GM21737 (cell line): ENCODE data around the gene CDCA7L.
A peak's percentile ranks its signal among the peaks of the same experiment; 100 is the strongest.
"Not testable (repeated sequence)": the region's sequence is repeated elsewhere in the genome, so short reads cannot be mapped to it uniquely, and the experiment has no call there.

Source experiments
- ATAC-seq: cut with Tn5 transposase; IDR thresholded peaks from one replicate; pipeline ENCODE4 v1.9.1; 2021; ENCODE audit warnings: mild to moderate bottlenecking, moderate library complexity; ENCODE audit not compliant: unreplicated experiment

The CDCA7L gene

GRCh38 chr7:21911341-21911875 is 34.3 kb downstream of the CDCA7L start:
- no peak for ATAC-seq

- no peak for ATAC-seq
Measured at GRCh38 chr7:21910253-21910652, 35.4 kb downstream of the CDCA7L start.

- no peak for ATAC-seq
Measured at GRCh38 chr7:21908746-21909145, 37.0 kb downstream of the CDCA7L start.

- ATAC-seq: no peak
Measured at GRCh38 chr7:21903020-21903786, 42.5 kb downstream of the CDCA7L start.

GRCh38 chr7:21902240-21902639 is 43.5 kb downstream of the CDCA7L start:
- ATAC-seq: no peak

GRCh38 chr7:21898265-21898930 is 47.3 kb downstream of the CDCA7L start:
- ATAC-seq: peak; percentile 90

- ATAC-seq: no peak
Measured at GRCh38 chr7:21893401-21893800, 52.3 kb downstream of the CDCA7L start.

- no peak for ATAC-seq
Measured at GRCh38 chr7:21891291-21891690, 54.4 kb downstream of the CDCA7L start.

GRCh38 chr7:21887779-21888178 is 57.9 kb downstream of the CDCA7L start:
- no peak for ATAC-seq

GRCh38 chr7:21887353-21887752 is 58.3 kb downstream of the CDCA7L start:
- ATAC-seq: no peak

GRCh38 chr7:21886396-21886795 is 59.3 kb downstream of the CDCA7L start:
- ATAC-seq: no peak

GRCh38 chr7:21884496-21884895 is 61.2 kb downstream of the CDCA7L start:
- ATAC-seq: no peak

- ATAC-seq: not testable (repeated sequence)
Measured at GRCh38 chr7:21883501-21883900, 62.2 kb downstream of the CDCA7L start.

GRCh38 chr7:21883069-21883468 is 62.6 kb downstream of the CDCA7L start:
- ATAC-seq: no peak

GRCh38 chr7:21869785-21870402 is 75.8 kb downstream of the CDCA7L start:
- no peak for ATAC-seq

GRCh38 chr7:21868576-21868850 is 77.2 kb downstream of the CDCA7L start:
- no peak for ATAC-seq

GRCh38 chr7:21867816-21868575 is 77.7 kb downstream of the CDCA7L start:
- ATAC-seq: no peak

GRCh38 chr7:21867226-21867625 is 78.5 kb downstream of the CDCA7L start:
- no peak for ATAC-seq

- ATAC-seq: no peak
Measured at GRCh38 chr7:21866731-21867130, 79.0 kb downstream of the CDCA7L start.

- ATAC-seq: not testable (repeated sequence)
Measured at GRCh38 chr7:21865631-21866204, 80.0 kb downstream of the CDCA7L start.

- ATAC-seq: no peak
Measured at GRCh38 chr7:21851559-21851967, 94.1 kb downstream of the CDCA7L start.
